ENCODE results near the gene ZNF532. TPM values are rescaled to one million over a fixed set of nuclear protein-coding genes. Genes with fewer than 3 reads are reported as not detected.

The ZNF532 gene
- total and polyA plus RNA-seq, 9 of the 15 experiments (the other 6 are each of a cell fraction or from before 2014, with no cell fraction given) = 0.42 TPM; not detected in 8

GRCh38 chr18:58955738-58956137 lies 91.1 kb downstream of the ZNF532 start:
- H3K27me3 ChIP-seq (ENCODE audit: control insufficient read depth in 2 of 2, insufficient read depth in 2 of 2, low read length in 2 of 2) = no peaks in the 10 kb centered on the region
- H4K20me1 ChIP-seq (replicated peaks; ENCODE audit: control insufficient read depth, insufficient read depth, low read length) = no peaks in the 10 kb centered on the region
- in situ Hi-C loops (cut with MboI) (no loop called here), intact Hi-C loops (cut with micrococcal nuclease) (no loop called here)
- H3K36me3 ChIP-seq (ENCODE audit: control insufficient read depth, insufficient read depth, low read length) = no peaks in the 10 kb centered on the region
- no peak overlapping the region for H2AFZ ChIP-seq (ENCODE audit: low read depth, low read length)
- TF ChIP-seq, protein P1, sequence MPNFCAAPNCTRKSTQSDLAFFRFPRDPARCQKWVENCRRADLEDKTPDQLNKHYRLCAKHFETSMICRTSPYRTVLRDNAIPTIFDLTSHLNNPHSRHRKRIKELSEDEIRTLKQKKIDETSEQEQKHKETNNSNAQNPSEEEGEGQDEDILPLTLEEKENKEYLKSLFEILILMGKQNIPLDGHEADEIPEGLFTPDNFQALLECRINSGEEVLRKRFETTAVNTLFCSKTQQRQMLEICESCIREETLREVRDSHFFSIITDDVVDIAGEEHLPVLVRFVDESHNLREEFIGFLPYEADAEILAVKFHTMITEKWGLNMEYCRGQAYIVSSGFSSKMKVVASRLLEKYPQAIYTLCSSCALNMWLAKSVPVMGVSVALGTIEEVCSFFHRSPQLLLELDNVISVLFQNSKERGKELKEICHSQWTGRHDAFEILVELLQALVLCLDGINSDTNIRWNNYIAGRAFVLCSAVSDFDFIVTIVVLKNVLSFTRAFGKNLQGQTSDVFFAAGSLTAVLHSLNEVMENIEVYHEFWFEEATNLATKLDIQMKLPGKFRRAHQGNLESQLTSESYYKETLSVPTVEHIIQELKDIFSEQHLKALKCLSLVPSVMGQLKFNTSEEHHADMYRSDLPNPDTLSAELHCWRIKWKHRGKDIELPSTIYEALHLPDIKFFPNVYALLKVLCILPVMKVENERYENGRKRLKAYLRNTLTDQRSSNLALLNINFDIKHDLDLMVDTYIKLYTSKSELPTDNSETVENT (CRISPR knock-in tag; IDR thresholded peaks at IDR 0.05) = no peak
- TF ChIP-seq NFYB (IDR thresholded peaks at IDR 0.05; ENCODE audit: extremely low read depth, insufficient read length) (no peak), PML (IDR thresholded peaks at IDR 0.05; ENCODE audit: low read length) (no peak), SRSF1 (IDR thresholded peaks at IDR 0.05; ENCODE audit: low read depth, low read length) (no peak), USF2 (CRISPR knock-in tag; IDR thresholded peaks at IDR 0.05) (no peak), RBM22 (IDR thresholded peaks at IDR 0.05; ENCODE audit: low read depth, low read length, poor library complexity, severe bottlenecking) (no peak)
- no peak overlapping the region for H3K27ac ChIP-seq (ENCODE audit: extremely low read depth, low read depth, low read length)
- H3K9ac ChIP-seq (ENCODE audit: insufficient read depth in 1 of 2, low read depth in 2 of 2, low read length in 2 of 2) = no peak overlapping the region
- FAIRE-seq (no peak), DNase-seq (ENCODE audit: extremely low read depth in 1 of 4, low spot score in 3 of 4) (no peak), ATAC-seq (no peak)
- CTCF ChIA-PET (ENCODE audit: low intra/inter-chr PET ratio) = no interaction called here
- POLR2A ChIA-PET = no interaction called here
- H3K4me2 ChIP-seq (ENCODE audit: insufficient read depth, low read length) = no peak overlapping the region
- no peaks in the 10 kb centered on the region for H3K9me3 ChIP-seq (replicated peaks; ENCODE audit: control insufficient read depth, insufficient read depth, low read depth, low read length)
- H3K79me2 ChIP-seq (ENCODE audit: control insufficient read depth, insufficient read depth, low read length) = no peaks in the 10 kb centered on the region
- WGBS (ENCODE audit: insufficient coverage, low coverage, missing lambda C conversion rate) = 2% methylated on average over 4 of the region's 4 CpGs
- H3K4me3 ChIP-seq = no peak overlapping the region
- no peaks in the 10 kb centered on the region for H3K9me1 ChIP-seq (ENCODE audit: control insufficient read depth, insufficient read depth, low read length)
- BruUV-seq (replicated peaks) = no TSS peak
- H3K4me1 ChIP-seq (replicated peaks in 1 of 2; ENCODE audit: control insufficient read depth in 2 of 2, insufficient read depth in 2 of 2, low read length in 2 of 2) = no peaks in the 10 kb centered on the region
